ENCODE measurements around the gene SGMS1. TPM values are rescaled to one million over a fixed set of nuclear protein-coding genes. Genes with fewer than 3 reads are reported as not detected.
"Not testable (repeated sequence)": the region's sequence is repeated elsewhere in the genome, so short reads cannot be mapped to it uniquely, and the experiment has no call there.

The SGMS1 gene
- total RNA-seq, 2 experiments from 2014 or later: 11.6 TPM

DNA sequence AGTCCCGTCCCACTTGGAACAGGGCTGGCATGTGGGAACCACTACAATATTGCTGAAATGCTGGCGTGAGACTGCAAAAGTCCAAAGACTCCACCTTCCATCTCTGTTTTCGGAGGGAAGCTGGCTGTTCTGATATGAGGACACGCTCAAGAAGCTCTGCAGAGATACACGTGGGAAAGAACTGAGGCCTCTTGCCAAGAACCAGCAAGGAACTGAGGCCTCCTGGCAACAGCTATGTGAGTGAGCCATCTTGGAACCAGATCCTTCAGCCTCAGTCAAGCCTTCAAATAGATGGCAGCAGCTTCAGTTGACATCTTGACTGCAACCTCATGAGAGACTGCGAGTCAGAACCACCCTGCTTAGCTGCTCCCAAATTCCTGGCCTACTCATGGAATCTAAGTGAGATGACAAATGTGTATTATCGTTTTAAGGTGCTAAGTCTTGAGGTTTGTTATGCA lies 30.8 kb downstream of the SGMS1 start:
- POLR2A ChIA-PET: no interaction called here

GRCh38 chr10:50590935-50591334 lies 32.8 kb downstream of the SGMS1 start:
- ChIA-PET CTCF (no interaction called here), POLR2A (no interaction called here)

More for the DNA sequence above, 30.8 kb downstream of the SGMS1 start:
- CTCF ChIA-PET: no interaction called here

DNA sequence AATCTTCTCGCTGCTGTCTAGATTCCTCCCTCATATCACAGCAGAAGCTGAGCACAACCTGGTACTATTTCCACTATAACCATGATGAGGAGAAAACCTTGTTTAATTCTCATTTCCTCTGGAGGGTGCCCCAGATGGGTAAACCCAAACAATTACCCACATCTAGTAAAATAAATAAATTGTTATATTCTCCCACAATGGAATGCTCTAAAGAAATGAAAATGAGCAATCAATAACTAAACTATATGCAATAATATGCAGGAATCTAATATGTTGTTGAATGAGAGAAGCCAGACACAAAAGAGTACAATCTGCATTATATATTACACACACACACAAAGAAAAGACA lies 37.0 kb downstream of the SGMS1 start:
- ChIA-PET CTCF (interaction anchor here (0.7 kb wide), 1 partner anchor 153 kb away, joined by 5 read pairs; no protein-coding TSS in a partner anchor), POLR2A (no interaction called here)

DNA sequence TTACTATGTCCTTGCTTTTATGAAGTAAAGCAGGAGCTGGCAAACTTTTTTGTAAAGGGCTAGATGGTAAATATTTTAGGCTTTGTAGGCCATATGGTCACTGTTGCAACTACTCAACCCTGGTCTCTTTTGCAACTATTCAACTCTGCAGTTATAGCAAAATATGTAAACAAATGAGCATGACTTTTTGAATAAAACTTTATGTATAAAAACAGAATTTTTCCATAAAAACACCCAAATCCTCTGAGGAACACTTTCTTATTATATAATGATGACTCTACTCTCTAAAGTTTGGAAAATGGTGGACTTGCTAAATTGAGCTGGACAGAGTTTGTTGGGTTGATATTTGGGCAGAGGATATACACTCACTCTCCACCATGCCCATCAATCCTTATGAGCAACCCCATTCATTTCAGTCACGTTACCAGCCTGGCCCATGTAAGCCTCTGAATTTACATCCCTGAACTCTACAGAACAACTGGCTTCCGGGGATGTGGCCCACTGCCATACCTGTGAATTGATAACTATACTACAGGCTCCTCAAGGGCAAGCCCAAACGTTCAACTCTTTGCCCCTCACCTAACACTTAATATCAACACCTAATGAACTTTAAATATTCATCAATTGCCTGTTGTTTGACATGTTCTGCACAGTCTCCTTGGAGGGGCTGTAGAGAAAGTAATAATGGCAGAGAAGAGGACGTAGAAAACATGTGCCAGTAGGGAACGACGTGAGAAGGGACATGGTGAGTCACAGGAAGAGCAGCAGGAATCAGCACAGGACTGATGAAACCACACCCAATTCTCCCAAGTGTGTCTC lies 37.6 kb downstream of the SGMS1 start:
- ChIA-PET CTCF (interaction anchor here (0.6 kb wide), 1 partner anchor 502 kb away, joined by 4 read pairs; no protein-coding TSS in a partner anchor), POLR2A (no interaction called here)

DNA sequence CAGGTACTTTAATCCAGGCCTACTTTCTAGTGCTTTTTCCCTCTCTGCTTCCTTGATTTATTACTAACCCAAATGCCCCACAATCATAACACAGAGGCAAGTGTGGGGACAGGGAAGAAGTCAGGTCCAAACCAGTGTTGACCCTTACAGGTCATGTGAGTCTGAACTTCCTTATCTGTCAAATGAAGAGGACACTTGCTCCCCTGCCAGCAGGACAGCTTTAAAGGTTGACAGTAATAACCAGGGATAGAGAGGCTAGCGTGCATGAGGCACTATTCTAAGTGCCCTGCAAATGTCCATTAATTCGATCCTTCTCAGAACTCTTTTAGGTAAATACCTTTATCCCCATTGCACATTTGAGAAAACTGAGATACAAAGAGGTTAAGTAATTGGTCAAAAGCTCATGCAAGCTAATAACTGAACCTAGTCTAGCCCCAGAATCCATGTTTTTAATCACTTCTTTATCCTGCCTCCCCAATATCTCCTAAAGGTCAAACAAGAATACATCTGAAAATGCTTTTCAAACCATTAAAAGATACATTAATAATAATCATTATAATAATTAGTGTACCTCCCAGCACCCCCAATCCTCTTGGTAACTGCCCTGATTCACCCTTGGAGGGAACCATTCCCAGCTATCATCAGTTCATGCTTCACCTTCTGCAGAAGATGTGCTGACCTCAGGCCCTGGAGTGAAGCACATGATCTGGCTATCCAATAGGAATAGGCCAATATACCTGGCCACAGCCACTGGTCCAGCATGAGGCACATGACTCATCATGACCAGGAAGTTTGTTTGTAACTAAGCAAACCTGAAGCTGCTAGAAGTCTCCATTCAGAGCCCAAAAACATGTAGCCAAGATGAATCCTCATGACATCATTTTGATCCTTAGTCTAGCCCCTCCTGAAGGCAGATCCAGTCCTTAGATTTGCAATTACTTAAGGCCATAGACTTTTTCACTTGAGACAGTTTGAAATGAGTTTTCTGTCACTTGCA lies 40.7 kb downstream of the SGMS1 start:
- POLR2A ChIA-PET: no interaction called here
- CTCF ChIA-PET: no interaction called here

DNA sequence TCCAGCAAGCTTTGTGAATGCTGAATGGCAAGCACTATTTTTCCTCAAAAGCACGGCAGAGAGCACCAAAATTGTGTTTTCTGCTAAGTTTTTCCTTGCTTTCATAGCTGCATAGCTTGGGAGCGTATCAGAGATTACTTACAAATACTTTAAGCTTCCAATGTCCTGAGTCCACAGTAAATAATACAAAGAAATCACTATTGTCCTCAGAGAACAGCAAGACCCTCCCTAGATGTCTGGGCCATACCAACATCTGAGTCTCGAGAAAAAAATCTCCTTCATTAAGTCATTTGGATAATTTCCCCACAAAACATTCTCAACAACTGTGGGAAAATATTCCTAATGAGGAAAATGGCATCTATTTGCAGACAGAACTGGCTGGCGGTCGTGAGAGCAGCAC lies 41.7 kb downstream of the SGMS1 start:
- CTCF ChIA-PET: no interaction called here
- POLR2A ChIA-PET: no interaction called here

DNA sequence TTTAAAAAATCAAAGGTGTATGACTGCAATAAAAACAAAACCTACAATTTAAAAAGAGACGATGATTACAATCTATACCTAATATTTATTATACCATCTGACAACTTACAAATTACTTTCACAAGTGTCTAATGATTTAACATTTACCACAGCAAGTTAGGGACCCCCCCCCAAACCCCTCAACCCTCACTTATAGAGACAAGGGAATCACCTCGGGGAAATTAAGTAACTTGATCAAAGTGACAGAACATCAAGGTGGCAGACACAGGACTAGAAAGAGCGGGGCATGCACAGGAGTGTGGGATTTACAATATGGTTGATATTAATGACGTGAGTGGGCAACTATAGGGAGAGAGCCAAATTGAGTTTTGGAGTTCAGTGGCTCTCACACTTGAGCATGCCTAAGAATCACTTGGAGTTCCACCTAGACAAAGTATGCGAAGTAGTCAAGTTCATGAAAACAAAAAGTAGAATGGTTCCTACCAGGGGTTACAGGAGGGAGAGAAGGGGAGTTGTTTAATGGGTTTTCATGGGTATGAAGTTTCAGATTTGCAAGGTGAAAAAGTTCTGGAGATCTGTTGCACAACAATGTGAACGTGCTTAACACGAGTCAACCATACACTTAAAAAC lies 43.4 kb downstream of the SGMS1 start:
- POLR2A ChIA-PET: no interaction called here
- CTCF ChIA-PET: no interaction called here

GRCh38 chr10:50579491-50580261 lies 44.1 kb downstream of the SGMS1 start:
- CTCF ChIA-PET: no interaction called here
- POLR2A ChIA-PET: no interaction called here

GRCh38 chr10:50578949-50579348 lies 44.8 kb downstream of the SGMS1 start:
- ChIA-PET POLR2A (no interaction called here), CTCF (no interaction called here)

DNA sequence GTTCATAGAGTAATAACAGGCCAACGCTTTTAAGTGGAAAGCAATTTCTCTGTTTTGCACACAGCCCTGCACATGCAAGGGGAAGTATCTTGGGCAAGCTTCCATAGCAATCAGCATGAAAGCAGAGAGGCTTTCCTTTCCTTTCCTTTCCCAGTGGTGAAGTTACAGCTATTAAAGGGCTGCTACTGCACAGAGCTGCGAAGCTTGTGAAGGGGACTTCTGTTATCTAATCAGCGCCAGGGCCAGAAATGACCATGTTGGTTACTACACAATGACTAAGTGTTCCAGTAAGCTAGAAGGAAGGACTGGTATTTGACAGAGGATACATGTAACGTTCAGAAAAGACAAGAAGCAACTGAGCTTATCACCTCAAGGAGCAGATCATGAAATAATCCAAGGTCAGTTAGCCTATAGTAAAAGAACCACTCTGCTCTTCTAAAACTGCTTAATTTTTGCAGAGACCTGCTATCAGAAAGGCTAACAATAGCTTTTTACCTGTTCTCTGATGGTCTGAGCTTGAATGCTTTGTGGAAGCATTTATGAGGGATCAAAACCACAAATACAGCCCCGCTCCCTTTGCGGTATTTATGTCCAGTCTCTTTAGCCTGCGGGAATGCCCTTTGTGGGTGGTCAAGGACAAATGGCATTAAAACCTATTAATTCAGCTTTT lies 45.9 kb downstream of the SGMS1 start:
- CTCF ChIA-PET: interaction anchor here (0.6 to 1.3 kb wide), 3 partner anchors 10 to 36 kb away, joined by 3 to 7 read pairs (median 5); no protein-coding TSS in a partner anchor
- POLR2A ChIA-PET: no interaction called here

DNA sequence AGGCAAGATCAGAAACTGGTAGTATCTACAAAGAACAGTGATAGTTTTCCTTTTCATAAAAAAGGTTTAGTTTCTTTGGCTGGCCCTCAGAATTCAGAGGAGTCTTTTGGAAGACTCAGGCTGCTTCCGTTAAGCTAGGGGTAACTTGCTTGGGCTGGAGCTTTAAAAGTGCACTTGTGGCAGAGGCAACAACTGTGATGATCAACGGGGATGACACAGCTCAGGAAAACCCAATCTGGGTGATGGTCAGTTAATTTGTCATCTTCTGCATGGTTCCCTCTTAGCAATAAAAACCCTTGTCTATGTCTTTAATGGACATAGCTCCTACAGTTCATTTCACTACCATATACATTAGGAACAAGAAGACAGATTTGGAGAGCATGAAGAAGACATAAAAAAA lies 46.7 kb downstream of the SGMS1 start:
- POLR2A ChIA-PET: interaction anchor here (1.0 kb wide), 1 partner anchor 47 kb away, joined by 3 read pairs; no protein-coding TSS in a partner anchor
- CTCF ChIA-PET: interaction anchor here (1.2 to 1.3 kb wide), 2 partner anchors 11 to 36 kb away, joined by 3 to 7 read pairs; no protein-coding TSS in a partner anchor

GRCh38 chr10:50576245-50576815 lies 47.4 kb downstream of the SGMS1 start:
- ChIA-PET POLR2A (interaction anchor here (1.0 kb wide), 1 partner anchor 48 kb away, joined by 3 read pairs; no protein-coding TSS in a partner anchor), CTCF (interaction anchor here (0.6 to 1.3 kb wide), 3 partner anchors 12 to 272 kb away, joined by 3 to 7 read pairs (median 3); no protein-coding TSS in a partner anchor)

- ChIA-PET POLR2A (interaction anchor here (1.0 kb wide), 1 partner anchor 49 kb away, joined by 3 read pairs; no protein-coding TSS in a partner anchor), CTCF (interaction anchor here (0.6 kb wide), 1 partner anchor 271 kb away, joined by 3 read pairs; no protein-coding TSS in a partner anchor)
Measured at GRCh38 chr10:50575477-50576244, 48.1 kb downstream of the SGMS1 start.

- CTCF ChIA-PET: no interaction called here
- POLR2A ChIA-PET: no interaction called here
Measured at GRCh38 chr10:50574931-50575330, 48.8 kb downstream of the SGMS1 start.

- CTCF ChIA-PET: no interaction called here
- POLR2A ChIA-PET: no interaction called here
Measured at GRCh38 chr10:50574305-50574704, 49.5 kb downstream of the SGMS1 start.

DNA sequence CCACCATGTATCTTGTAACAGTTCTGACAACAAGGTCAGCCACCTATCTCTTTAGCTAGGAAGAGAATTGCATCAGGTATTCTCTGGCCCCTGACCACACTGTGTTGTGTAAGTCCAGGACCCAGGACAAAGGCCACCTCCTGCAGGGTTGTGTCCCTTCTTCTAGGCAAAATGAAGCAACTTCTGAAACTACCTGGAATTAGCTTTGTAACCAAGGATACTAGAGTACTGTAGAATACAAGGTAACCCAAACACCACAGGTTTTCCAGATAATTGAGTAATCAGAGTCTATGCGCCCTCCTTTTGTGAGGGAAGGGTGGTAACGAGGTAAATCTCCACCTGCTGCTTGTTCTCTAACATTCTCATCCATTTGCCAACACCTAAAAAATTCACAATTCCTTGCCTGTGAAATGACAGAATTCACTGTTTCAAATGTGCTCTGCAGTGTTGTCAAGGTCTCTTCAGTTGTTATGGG lies 51.7 kb downstream of the SGMS1 start:
- ChIA-PET POLR2A (no interaction called here), CTCF (no interaction called here)

DNA sequence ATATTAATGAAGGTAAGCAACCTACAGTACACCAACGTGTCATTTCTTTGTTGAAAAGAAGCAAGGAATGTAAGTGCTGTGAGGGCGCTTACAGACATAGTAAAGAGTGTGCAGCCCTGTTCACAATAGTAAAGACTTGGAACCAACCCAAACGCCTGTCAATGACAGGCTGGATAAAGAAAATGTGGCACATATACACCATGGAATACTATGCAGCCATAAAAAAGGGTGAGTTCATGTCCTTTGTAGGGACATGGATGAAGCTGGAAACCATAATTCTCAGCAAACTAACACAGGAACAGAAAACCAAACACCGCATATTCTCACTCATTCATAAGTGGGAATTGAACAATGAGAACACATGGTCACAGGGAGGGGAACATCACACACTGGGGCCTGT lies 55.0 kb downstream of the SGMS1 start:
- POLR2A ChIA-PET, CTCF ChIA-PET: not testable (repeated sequence)
